Glomerular visceral epithelial cell (primary cell): Measurements from ENCODE around the gene HSPA12B.
"Not testable (repeated sequence)": the region's sequence is repeated elsewhere in the genome, so short reads cannot be mapped to it uniquely, and the experiment has no call there.

Source experiments
- DNase-seq: peaks from one replicate; pipeline ENCODE4 v3.0.0-alpha.2; 2016; ENCODE audit errors: extremely low spot score

The HSPA12B gene

GRCh38 chr20:3786665-3787323 lies 54.3 kb downstream of the HSPA12B start, which contains the start of gene CENPB:
CENPB (minus strand) TSS chr20:3786740; CDS start chr20:3786483, 257 bp downstream.
- DNase-seq: peak; percentile 93

- no peak for DNase-seq
These were observed 55.0 kb downstream of the HSPA12B start for GRCh38 chr20:3787324-3788014.

GRCh38 chr20:3788685-3789155 lies 56.2 kb downstream of the HSPA12B start:
- no peak for DNase-seq

- DNase-seq: not testable (repeated sequence)
These were observed 56.7 kb downstream of the HSPA12B start for GRCh38 chr20:3789201-3789600.

GRCh38 chr20:3794168-3794567 lies 61.7 kb downstream of the HSPA12B start:
- not testable (repeated sequence) for DNase-seq

GRCh38 chr20:3794701-3795420 lies 62.4 kb downstream of the HSPA12B start:
- DNase-seq: no peak

- DNase-seq: peak; percentile 96
These were observed 63.3 kb downstream of the HSPA12B start, which contains the start of gene CDC25B for GRCh38 chr20:3795511-3796468. CDC25B (plus strand) TSS chr20:3796310; CDS start chr20:3796532, 222 bp downstream.

GRCh38 chr20:3796477-3797225 lies 64.2 kb downstream of the HSPA12B start:
- DNase-seq: no peak

GRCh38 chr20:3797226-3797545 lies 64.7 kb downstream of the HSPA12B start:
- DNase-seq: no peak

- no peak for DNase-seq
These were observed 65.3 kb downstream of the HSPA12B start for GRCh38 chr20:3797592-3798372.

- no peak for DNase-seq
These were observed 65.9 kb downstream of the HSPA12B start for GRCh38 chr20:3798373-3798768.

- DNase-seq: no peak
These were observed 66.4 kb downstream of the HSPA12B start for GRCh38 chr20:3798908-3799248.

- no peak for DNase-seq
These were observed 67.9 kb downstream of the HSPA12B start for GRCh38 chr20:3800256-3800877.

- no peak for DNase-seq
These were observed 68.4 kb downstream of the HSPA12B start for GRCh38 chr20:3800878-3801260.

- DNase-seq: no peak
These were observed 68.8 kb downstream of the HSPA12B start for GRCh38 chr20:3801299-3801698.

GRCh38 chr20:3801846-3802245 lies 69.4 kb downstream of the HSPA12B start:
- DNase-seq: no peak
